Medulla oblongata (tissue), 1 donor: Measurements from ENCODE around the gene TSPAN2.

ENCODE experiments used
- DNase-seq: peaks from one replicate; pipeline ENCODE4 v3.0.0-alpha.2; 2015; ENCODE audit errors: extremely low spot score

TSPAN2 gene

GRCh38 chr1:115074839-115075534 lies 14.3 kb downstream of the TSPAN2 start:
- no peak for DNase-seq

- DNase-seq, result peak; percentile 14
Measured at GRCh38 chr1:115073298-115074087, 15.8 kb downstream of the TSPAN2 start.

DNA sequence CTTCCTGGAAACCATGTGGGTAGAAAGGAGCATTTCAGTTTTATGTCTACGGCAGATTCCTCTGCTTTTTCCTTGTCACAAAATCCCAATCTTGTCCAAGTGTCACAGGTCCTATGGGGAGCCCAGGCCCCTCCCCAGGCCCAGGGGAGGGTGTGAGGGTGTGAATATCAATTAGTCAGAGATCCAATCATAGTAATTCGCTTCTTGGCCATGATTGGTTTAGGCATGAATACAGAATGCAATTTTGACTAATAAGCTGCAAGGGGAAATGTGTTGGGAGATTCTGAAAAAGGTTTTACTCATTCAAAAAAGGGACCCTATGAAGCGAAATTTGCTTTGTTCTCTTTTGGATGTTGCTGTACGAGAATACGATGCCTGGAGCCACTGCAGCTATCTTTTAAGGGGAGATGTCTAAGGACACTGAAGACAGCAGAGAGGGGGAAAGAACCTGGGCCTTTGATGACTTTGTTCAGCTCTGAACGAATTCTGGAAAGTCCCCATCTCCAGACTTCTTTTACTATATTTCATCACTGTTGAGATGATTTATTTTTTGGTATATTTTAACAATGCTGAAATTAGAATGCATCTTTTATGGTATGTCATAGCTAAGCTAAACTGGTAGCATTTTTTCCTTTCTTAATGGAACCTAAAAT lies 18.2 kb downstream of the TSPAN2 start:
- no peak for DNase-seq

GRCh38 chr1:115069659-115070308 lies 19.5 kb downstream of the TSPAN2 start:
- DNase-seq, result no peak

GRCh38 chr1:115068826-115069585 lies 20.3 kb downstream of the TSPAN2 start:
- DNase-seq, result no peak

DNA sequence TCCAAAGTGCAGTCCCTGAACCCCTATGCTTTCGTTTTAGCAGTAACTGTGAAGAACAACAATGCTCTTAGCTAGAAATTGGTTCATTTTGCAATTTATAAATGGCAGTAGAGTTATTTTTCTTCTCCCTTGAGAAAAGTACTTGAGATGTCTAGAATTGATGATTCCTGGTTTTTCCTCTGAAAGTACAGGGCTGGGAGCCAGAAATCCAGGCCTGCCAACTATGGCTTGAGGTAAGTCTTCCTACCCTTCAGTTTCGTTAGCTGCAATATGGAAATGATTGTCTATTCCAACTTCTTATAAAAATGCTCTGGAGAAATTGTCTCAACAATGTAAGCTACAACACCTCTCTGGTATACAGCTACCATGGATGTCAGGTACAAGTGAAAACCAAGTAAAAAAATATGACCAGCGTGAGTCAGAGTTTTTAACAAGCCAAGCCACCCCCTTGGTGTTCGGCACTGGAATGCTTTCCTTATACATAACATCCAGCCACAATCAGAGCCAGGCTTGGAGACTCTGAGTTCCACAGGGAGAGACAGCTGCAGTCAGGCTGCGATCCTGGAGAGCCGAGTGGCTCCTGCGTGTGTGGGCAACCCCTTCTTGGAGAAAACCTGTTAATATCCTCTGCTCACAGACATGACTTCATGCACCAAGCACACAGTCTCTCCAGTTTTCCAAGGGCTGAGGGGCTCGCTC lies 22.0 kb downstream of the TSPAN2 start:
- no peak for DNase-seq

GRCh38 chr1:115065021-115065420 lies 24.3 kb downstream of the TSPAN2 start:
- no peak for DNase-seq

GRCh38 chr1:115064461-115064860 lies 24.8 kb downstream of the TSPAN2 start:
- no peak for DNase-seq

GRCh38 chr1:115063228-115063901 lies 25.9 kb downstream of the TSPAN2 start:
- no peak for DNase-seq

GRCh38 chr1:115062542-115063004 lies 26.7 kb downstream of the TSPAN2 start:
- DNase-seq, result no peak

DNA sequence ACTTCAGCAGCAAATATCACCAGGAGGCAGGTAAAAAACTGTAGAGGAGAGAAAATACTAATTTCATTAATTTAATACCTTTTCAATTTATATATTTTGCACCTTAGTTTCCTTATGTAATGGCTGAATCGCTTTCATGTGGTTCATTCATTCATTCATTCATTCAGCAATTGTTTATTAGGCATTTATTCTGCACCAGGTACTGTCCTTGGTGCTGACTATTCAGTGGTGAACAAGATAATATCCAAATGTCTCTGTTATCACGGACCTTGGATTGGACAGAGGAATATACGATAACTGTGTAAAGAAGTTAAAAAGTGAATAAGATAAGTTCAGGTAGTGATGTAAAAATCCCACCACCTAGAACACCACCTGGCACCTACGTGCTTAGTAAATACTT lies 28.8 kb downstream of the TSPAN2 start:
- no peak for DNase-seq

DNA sequence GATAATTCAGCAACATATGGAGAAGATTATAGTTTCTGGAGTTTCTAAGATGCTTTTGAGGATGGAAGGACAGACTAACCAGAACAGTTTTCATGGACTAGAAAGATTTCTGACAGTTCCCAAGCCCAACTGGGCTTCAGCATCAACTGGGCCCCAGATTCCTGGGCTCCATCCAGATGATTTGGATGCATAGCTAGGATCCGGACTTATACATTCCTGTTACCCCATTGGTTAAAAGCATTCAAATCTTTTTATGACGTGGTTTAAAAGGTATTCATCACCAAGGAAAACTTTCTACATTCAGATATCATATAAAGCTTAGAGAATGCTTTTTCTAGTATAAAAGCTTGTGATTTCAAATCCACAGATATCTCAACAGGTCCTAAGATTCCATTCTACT lies 30.0 kb downstream of the TSPAN2 start:
- no peak for DNase-seq

DNA sequence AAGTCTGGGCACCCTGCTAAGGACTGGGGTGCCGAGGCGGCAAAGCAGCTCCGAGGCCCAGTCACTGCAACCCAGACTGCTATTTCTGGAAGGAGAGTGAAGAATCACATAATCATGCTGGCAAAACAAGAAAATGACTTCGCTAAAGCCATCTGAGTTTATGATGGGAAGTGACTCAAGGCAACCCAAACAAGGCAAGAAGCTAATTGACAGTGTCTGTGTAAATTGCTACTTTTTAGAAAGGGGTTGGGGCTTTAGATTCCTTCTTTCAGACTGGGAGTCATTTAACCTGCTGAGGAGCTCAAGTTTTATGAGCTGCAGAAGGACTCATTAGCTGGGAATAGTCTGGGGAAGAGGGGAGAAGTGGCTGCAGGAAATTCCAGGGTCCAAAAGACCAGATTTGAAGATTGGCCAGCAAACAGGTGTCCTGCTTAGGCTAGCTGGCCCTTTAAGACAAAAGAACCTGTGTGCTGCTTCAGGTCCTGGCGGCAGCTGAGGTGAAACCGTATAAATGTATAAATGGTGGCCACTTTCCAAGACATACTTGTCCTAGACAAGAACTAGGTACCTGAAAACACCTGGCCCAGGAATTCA lies 31.5 kb downstream of the TSPAN2 start:
- DNase-seq, result no peak

DNA sequence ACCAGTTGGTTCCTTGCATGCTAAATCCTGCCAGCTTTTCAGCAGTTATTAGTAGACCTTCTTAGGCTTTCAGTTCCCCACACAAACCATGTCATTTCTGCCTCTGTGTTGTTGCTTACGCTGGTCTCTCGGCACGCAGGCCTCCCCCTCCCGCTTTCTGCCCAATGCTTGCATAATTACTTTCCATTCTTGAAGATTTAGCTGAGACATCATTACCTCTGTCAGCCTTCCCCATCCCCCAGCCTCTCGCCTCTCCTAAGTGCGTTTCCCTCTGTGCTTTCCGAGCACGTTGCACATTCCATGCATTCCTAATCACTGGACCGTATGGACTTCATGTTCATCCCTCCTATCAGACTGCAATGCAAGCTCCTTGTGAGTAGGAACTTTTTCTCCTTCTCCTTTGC lies 32.9 kb downstream of the TSPAN2 start:
- DNase-seq, result no peak

GRCh38 chr1:115052454-115053083 lies 36.7 kb downstream of the TSPAN2 start:
- DNase-seq, result peak; percentile 62

DNA sequence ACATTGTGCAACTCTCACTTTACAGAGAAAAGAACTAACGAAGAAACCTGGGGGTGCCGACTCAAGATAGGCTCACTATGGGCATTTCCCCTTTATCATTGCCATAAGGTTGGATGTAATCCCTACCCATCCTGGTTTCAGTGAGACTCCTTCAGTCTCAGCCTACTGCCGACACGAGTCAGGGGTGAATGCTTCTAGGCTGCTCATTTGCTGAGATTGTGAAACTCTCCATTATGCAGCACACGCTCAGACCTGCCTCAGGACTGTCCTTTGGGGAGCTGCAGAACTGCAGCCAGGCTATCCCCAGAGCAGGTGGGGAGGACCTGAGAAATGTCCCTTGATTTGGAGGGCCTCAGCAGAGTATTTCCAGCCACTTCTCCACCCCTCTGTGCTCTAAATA lies 37.5 kb downstream of the TSPAN2 start:
- DNase-seq, result no peak

- no peak for DNase-seq
Measured at GRCh38 chr1:115046751-115047150, 42.6 kb downstream of the TSPAN2 start.

GRCh38 chr1:115041654-115042053 lies 47.6 kb downstream of the TSPAN2 start:
- DNase-seq, result no peak

GRCh38 chr1:115040501-115040900 lies 48.8 kb downstream of the TSPAN2 start:
- DNase-seq, result no peak
